Progenitor cell of endocrine pancreas (in vitro differentiated cells): ENCODE data around the gene RPL6. TPM values are rescaled to one million over a fixed set of nuclear protein-coding genes. Genes with fewer than 3 reads are reported as not detected.
"Not testable (repeated sequence)": the region's sequence is repeated elsewhere in the genome, so short reads cannot be mapped to it uniquely, and the experiment has no call there.

Experiments
- DNase-seq: peaks from one replicate; pipeline ENCODE4 v3.0.0; 2021; ENCODE audit warnings: low spot score; ENCODE audit not compliant: unreplicated experiment
- H3K27ac Mint-ChIP-seq: 2 replicates; pipeline ENCODE4 v1.8.0; 2021; ENCODE audit warnings: mild to moderate bottlenecking, moderate library complexity, mixed read lengths
- H3K27me3 Mint-ChIP-seq: 2 replicates; pipeline ENCODE4 v1.8.0; 2021; ENCODE audit warnings: mixed read lengths
- H3K36me3 Mint-ChIP-seq: 2 replicates; pipeline ENCODE4 v1.8.0; 2022; ENCODE audit warnings: mixed read lengths; ENCODE audit not compliant: insufficient read depth
- H3K4me1 Mint-ChIP-seq: 2 replicates; pipeline ENCODE4 v1.8.0; 2021; ENCODE audit warnings: low read depth, mixed read lengths
- H3K4me3 Mint-ChIP-seq: 2 replicates; pipeline ENCODE4 v1.8.0; 2021; ENCODE audit warnings: low read depth, mild to moderate bottlenecking, moderate library complexity, mixed read lengths
- H3K9me3 Mint-ChIP-seq: 2 replicates; pipeline ENCODE4 v1.8.0; 2021; ENCODE audit warnings: low read depth, mixed read lengths
- CTCF ChIP-seq: fragments of 200-600 bp; sonication (generic); IDR thresholded peaks from one replicate; pipeline ENCODE4 v1.5.0; 2021; ENCODE audit warnings: antibody characterized with exemption, mild to moderate bottlenecking; ENCODE audit not compliant: unreplicated experiment
- total RNA-seq: library from RNA; stranded (reverse); gene quantifications from 2 replicates; pipeline ENCODE4 v1.2.1, GENCODE V29; 2021

RPL6 gene
- total RNA-seq, 1 donor from 2014 or later: 1,626 TPM

- TF ChIP-seq CTCF: no peak
- Mint-ChIP-seq H3K36me3 (peaks cover 10% of the 10 kb centered on the region), H3K4me3 (no peak overlapping the region), H3K27me3 (no peaks in the 10 kb centered on the region), H3K9me3 (no peaks in the 10 kb centered on the region), H3K4me1 (no peaks in the 10 kb centered on the region), H3K27ac (no peak overlapping the region)
- DNase-seq: no peak
Measured at GRCh38 chr12:112401054-112401453, 8.4 kb downstream of the RPL6 start.

- Mint-ChIP-seq H3K9me3 (peaks cover 8% of the 10 kb centered on the region), H3K27ac (no peak overlapping the region), H3K4me1 (no peaks in the 10 kb centered on the region), H3K36me3 (no peaks in the 10 kb centered on the region), H3K27me3 (peaks cover 6% of the 10 kb centered on the region), H3K4me3 (no peak overlapping the region)
- TF ChIP-seq CTCF: no peak
- DNase-seq: no peak
Measured at GRCh38 chr12:112393328-112393727, 16.1 kb downstream of the RPL6 start.

- not testable (repeated sequence) for DNase-seq, H3K27me3 Mint-ChIP-seq, H3K9me3 Mint-ChIP-seq, H3K36me3 Mint-ChIP-seq, H3K4me3 Mint-ChIP-seq, H3K27ac Mint-ChIP-seq, H3K4me1 Mint-ChIP-seq
Measured at GRCh38 chr12:112389922-112390654, 19.3 kb downstream of the RPL6 start.

- Mint-ChIP-seq H3K9me3 (no peaks in the 10 kb centered on the region), H3K4me1 (peaks cover 3% of the 10 kb centered on the region), H3K27ac (peak overlapping the region; percentile 71), H3K27me3 (peaks cover 8% of the 10 kb centered on the region), H3K36me3 (no peaks in the 10 kb centered on the region), H3K4me3 (no peak overlapping the region)
- no peak for DNase-seq
- no peak for TF ChIP-seq CTCF
Measured at GRCh38 chr12:112389228-112389627, 20.2 kb downstream of the RPL6 start.

GRCh38 chr12:112386726-112387125 is 22.7 kb downstream of the RPL6 start:
- H3K27ac Mint-ChIP-seq: no peak overlapping the region
- H3K4me3 Mint-ChIP-seq: no peak overlapping the region
- no peaks in the 10 kb centered on the region for H3K9me3 Mint-ChIP-seq
- H3K27me3 Mint-ChIP-seq: peaks cover 8% of the 10 kb centered on the region
- no peak for DNase-seq
- no peaks in the 10 kb centered on the region for H3K36me3 Mint-ChIP-seq
- peaks cover 3% of the 10 kb centered on the region for H3K4me1 Mint-ChIP-seq
- no peak for TF ChIP-seq CTCF

- Mint-ChIP-seq H3K27me3 (no peaks in the 10 kb centered on the region), H3K9me3 (no peaks in the 10 kb centered on the region), H3K4me3 (peak overlapping the region; percentile 73), H3K4me1 (peaks cover 15% of the 10 kb centered on the region), H3K36me3 (no peaks in the 10 kb centered on the region), H3K27ac (peak overlapping the region; percentile 94)
- TF ChIP-seq CTCF: no peak
- no peak for DNase-seq
Measured at GRCh38 chr12:112382866-112383265, 26.5 kb downstream of the RPL6 start.
